Activated T-helper 1 cell treated with Interleukin-2 at 50 U/mL for 16 hours (primary cell): Measurements from ENCODE around the gene STAT5A.
"Not testable (repeated sequence)": the region's sequence is repeated elsewhere in the genome, so short reads cannot be mapped to it uniquely, and the experiment has no call there.

ENCODE experiments used
- DNase-seq: peaks from one replicate; pipeline ENCODE4 v3.0.0-alpha.2; 2020; ENCODE audit warnings: low read depth

Gene STAT5A

DNA sequence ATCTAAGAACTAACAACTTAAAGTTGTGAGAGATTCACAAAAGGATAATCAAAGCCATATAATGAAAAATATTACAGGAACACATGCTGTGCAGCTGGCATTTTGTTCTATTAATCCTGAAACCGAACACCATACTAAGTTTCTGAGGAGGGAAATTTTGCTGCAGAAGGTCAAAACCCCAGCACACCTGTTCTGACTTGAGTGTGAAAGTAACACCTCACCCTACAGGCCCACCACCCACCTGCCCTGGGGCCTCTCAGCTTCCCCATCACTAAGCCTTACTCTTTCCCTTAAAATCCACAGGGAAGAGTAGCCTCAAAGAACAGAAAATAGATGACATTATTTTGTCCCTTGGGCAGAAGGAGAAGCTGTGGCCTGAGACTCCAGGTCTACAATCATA, 44.8 kb downstream of the STAT5A start:
- DNase-seq, result no peak

DNA sequence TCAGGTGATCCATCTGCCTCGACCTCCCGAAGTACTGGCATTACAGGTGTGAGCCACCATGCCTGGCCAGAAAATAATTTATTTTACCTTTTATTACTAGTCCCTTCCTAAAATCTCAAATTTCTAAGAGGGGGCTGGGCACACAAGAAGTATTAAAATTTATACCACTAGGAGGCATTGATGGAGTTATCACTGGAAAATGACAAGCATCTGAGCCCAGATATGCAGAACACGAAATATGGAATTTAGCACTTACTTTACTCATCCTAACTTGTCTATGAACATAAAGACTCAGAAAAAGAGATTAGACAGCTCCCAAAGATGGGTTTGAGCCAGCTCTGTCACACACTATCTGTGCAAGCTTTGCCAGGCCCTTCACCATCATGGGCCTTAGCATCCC, 46.4 kb downstream of the STAT5A start:
- no peak for DNase-seq

DNA sequence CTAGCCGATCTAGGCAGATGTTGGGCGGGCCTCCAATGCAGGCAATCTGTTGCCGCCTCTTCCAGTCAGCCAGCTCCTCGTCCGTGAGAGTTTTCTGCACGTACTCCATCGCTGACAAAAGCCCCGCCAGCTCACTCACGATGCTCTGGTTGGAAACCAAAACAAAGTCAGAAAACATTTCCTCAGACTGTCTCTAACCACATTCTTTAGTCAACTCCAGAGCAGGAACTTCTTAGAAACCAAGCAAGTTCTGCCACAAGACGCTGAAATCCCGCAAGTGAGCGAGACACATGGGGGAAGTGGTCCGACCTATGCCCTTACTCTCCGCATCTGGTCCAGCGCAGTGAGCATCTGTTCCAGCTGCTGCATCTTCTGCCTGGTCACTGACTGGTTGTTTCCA, 49.1 kb downstream of the STAT5A start:
- peak; percentile 56 for DNase-seq

DNA sequence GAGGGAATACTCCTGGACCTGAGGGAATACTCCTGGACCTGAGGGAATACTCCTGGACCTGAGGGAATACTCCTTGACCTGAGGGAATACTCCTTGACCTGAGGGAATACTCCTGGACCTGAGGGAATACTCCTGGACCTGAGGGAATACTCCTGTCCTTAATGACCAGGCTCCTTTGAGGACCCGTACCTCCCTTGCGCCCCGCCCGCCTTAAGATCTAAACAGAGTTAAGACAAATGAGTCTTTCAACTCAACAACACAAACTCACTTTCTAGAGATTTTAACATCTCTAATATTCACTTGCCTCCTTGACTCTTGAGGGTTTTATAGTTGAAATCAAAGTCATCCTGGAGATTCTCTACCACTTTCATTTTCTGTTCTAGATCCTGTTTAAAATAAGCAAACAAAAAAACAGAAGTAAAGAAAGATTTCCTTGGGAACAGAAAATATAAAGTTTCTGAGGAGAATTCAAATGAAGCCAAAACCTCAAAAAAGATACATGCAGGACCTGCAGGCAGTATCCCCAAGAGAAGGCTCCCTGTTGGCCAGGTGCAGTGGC, 50.2 kb downstream of the STAT5A start:
- no peak for DNase-seq

DNA sequence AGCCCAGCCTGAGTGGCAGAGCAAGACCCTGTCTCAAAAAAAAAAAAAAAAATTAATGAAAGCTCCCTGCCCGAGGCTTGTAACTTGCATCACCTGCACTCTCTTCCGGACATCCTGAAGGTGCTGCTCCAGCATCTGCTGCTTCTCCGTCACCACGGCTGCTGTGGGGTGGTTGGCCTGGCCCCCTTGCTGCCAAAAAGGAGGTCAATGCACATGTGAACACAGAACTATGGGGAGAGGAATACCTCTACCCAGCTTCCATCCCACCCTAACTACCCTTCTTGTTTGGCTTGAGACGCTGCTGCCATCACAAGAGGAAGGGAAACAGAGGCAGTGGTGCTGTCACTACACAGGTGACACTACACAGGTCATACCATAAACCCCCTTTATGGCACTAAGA, 50.9 kb downstream of the STAT5A start:
- no peak for DNase-seq

DNA sequence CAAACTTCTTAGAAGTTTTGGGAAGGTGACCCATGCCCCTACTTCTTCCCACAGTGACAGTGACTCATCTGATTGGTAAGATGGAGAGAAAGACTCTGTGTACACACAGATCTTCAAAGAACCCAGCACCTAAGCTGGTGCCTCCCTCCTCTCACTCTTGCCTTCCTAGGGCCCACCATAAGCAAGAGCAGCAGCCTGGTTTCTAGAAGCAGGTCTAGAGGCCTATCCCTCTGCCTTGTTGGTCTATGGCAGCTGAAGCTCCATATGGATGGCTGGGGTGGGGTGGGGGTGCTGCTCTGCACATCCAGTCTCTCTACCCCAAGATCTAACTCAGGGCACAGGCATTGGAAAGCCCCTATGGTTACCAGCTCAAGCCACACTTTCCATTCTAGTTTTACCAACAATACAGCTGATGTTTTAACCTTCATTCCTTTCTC, 52.4 kb downstream of the STAT5A start:
- no peak for DNase-seq

DNA sequence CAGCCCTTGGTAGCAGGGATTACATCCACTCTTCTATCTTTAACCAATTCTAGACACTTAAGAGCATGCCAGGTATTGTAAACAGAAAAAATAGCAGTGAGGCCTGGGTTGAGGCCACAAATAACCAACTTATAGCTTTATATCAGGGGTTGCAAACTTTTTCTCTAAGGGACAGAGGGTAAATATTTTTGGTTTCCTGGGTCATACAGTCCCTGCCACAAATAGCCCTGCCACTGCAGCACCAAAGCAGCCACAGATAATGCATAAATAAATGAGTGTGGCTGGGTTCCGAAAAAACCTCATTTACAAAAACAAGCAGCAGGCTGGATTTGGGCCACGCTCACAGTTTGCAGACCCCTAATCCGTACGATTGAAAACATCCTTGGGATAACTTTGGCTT, 53.3 kb downstream of the STAT5A start:
- DNase-seq, result no peak

DNA sequence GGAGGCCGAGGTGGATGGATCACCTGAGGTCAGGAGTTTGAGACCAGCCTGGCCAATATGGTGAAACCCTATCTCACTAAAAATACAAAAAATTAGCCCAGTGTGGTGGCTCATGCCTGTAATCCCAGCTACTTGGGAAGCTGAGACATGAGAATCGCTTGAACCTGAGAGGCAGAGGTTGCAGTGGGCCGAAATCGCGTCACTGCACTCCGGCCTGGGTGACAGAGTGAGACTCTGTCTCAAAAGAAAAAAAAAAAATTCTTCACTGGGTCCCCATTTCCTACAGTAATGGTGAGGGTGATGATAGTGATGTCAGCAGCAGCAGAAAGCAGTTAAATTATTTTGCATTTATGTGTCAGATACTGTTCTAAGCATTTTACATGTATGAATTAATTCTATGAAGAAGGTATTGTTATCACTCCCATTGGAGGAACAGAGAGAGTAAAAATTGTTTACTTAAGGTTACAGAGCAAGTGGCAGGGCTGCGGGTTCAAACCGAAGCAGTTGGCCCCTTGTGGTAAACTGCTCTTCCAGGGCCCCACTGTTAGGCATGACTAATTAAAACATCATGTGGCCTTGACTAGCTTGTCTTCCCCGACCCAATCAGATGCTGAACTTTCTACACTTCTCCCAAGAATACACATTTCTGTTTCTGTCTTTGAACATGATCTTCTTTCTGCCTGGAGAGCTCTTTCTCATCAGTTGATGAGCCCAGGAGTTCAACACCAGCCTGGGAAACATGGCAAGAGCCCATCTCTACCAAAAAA, 54.1 kb downstream of the STAT5A start:
- DNase-seq, result peak; percentile 12

DNA sequence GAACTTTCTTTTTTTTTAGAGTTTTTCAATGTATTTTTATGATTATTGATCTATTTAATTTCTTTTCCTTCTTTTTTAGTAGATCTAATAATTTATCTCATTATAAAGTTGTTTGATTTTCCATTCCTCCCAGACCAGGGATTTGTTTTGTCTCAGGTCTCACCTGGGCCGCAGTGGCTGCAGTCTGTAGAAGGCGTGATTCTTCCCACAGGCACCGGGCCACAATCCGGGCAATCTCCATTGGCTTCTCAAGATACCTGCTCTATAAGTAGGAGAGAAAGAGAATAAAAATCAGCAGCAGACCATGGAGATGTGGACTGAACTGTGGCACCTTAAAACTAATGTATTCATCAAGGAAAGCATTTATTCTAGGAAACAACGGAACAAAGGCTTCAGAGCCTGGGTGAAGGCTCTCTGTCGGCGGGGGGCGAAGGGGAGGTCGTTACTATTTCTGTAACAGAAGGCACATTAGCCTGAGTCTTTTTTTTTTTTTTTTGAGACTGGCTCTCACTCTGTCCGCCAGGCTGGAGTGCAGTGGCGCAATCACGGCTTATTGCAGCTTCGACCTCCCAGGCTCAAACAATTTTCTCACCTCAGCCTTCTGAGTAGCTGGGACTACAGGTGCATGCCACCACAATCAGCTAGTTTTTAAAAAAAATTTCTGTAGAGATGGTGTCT, 57.2 kb downstream of the STAT5A start:
- DNase-seq, result no peak

DNA sequence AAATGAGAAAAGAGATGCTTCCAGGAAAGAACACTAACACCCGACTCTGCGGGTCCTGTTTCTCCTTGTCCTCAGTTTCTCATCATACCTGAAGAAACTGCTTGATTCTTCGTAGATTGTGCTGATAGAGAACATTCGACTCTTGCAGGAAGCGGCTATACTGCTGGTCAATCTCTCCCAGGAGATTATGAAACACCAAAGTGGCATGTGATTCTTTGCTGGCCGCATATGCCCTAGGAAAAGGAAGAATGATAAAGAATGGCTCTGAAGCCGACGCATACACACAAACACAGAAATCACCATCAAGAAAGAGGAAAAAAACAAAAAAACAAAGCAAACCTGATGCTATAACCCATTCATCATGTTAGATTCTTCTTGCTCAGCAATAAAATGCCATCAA, 58.2 kb downstream of the STAT5A start:
- DNase-seq, result no peak

DNA sequence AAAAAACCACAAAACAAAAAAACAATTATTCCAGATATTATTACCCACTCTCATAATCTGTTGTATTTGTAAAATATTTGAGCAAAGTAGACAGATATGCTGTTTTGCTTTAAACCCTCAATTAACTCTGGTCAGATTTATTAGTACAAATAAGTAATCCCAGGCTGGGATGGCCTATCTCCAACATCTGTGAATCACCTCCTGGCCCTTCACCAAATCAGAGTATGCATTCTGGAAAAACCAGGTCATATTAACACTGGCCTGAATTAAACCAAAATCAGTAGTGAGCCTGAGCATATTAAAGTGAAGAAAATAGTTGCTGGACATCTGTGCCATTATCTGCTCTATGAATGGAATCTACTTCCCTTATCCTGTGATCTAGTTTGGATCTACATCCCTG, 58.9 kb downstream of the STAT5A start:
- no peak for DNase-seq

DNA sequence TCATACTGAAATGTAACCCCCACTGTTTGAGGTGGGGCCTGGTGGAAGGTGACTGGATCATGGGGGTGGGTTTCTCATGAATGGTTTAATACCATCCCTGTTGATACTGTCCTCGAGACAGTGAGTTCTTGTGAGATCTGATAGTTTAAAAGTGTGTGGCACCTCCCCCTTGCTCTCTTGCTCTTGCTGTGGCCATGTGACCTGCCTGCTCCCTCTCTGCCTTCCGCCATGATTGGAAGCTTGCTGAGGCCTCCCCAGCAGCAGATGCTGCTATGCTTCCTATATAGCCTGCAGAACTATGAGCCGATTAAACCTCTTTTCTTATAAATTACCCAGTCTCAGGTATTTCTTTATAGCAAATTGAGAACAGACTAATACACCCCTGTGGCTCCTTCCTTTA, 59.3 kb downstream of the STAT5A start:
- no peak for DNase-seq

DNA sequence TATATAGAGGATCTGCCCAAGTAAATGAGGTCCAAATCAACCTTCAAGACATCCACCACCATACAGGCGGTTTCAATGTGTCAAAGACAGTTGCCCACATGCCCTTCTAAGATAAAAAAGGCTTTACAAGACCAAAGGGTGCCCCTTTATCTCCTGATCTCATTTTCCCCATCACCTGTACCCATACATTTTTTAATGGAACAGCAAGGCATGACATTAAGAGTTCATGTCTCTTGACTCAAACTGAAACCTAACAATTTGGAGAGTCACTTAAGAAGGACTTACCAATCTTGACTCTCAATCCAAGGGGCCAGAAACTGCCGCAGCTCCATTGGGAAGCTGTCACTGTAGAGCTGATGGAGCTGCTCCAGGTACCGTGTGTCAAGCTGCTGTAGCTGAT, 59.8 kb downstream of the STAT5A start:
- no peak for DNase-seq

DNA sequence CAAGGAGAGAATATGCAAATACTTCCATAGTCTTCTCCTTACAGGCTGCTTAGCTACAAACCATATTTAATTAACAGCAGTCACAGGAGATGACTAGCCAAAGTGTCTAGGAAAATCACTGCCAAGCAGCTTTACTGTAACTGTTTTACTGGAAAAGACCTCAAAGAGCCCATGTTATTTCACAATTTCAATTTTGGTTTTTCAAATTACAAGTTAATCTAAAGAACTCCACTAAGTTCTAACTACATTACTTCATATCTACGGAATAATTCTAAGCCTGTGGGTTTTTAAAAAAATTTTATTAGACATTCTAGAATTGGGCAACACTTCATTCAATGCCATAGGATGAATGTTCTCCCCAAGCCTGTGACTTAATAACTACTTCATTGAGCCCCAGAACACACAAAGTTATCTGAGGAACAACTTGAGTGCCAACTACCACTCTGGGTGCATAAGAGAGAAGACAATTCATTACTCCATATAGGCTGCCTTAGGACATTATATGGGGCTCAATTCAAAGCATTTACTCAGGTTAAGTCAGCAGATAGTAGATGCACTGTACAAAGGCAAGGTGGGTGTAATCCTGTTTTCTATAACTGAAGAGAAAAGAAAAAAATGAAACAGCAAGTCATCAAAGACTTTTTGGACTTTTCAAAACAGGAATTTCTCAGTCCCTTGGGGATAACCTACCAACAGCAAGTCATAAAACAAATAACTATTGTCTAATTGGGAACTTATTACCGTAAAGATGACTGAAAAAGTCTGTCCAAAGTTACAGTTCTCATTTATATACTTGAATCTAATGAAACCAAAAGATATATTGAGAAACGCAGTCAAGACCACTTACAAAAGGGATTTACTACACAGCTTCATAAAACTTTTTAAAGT, 66.9 kb downstream of the STAT5A start:
- no peak for DNase-seq

DNA sequence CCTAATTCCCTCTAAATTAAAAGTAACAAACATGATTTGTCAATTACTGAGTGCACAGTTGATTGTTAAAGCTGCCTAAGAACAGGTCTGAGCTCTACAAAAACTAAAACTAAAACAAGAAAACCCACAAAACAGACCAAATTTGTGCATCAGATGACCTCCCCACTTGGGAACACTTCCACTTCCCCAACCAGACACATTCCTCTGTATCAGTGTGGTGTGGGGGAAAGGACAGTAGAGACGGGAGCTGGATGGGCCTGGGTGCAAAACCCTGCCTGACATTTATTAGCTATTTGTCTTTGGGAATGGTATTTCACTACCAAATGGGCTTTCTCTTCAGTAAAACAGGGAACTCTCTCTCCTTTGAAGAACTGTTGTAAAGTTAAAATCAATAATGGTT, 70.1 kb downstream of the STAT5A start:
- DNase-seq, result no peak

DNA sequence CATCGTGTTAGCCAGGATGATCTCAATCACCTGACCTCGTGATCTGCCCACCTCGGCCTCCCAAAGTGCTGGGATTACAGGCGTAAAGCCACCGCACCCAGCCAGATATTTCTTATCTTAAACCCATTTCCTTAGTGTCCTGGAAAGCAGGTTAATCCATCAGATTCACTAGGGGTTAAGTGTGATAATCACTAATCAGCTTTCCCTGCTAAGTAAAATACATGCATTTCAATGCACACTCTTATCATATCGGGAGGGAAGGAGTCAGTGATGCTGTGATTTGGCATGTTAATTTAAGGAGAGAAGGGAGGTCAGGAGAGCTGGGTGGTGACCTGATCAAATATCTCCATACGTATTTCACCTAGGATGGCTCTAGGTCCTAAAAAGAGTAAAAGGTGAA, 70.8 kb downstream of the STAT5A start:
- DNase-seq, result no peak

DNA sequence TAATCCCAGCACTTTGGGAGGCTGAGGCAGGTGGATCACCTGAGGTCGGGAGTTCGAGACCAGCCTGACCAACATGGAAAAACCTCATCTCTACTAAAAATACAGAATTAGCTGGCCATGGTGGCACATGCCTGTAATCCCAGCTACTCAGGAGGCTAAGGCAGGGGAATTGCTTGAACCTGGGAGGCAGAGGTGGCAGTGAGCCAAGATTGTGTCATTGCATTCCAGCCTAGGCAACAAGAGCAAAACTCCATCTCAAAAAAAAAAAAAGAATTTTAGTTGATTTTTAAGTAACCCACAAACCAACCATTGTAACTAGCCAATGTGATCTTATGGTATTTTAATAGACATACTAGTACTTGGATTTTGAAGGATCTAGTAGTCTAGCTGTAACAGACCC, 72.1 kb downstream of the STAT5A start:
- not testable (repeated sequence) for DNase-seq
